GM12874 (cell line): ENCODE results near the gene CATSPERZ.
A peak's percentile ranks its signal among the peaks of the same experiment; 100 is the strongest.

Source experiments
- CTCF ChIP-seq: IDR thresholded peaks from 2 replicates; pipeline ENCODE4 v1.5.1; 2011; ENCODE audit warnings: low read depth, mild to moderate bottlenecking, control low read depth, low read length, moderate library complexity; ENCODE audit not compliant: insufficient read depth

CATSPERZ gene

GRCh38 chr11:64327375-64327774 lies 27.2 kb downstream of the CATSPERZ start:
- no peak for TF ChIP-seq CTCF

- TF ChIP-seq CTCF, result no peak
These were observed 27.8 kb downstream of the CATSPERZ start for GRCh38 chr11:64327993-64328392.

GRCh38 chr11:64330888-64331287 lies 30.7 kb downstream of the CATSPERZ start:
- no peak for TF ChIP-seq CTCF

- peak; percentile 87 for TF ChIP-seq CTCF
These were observed 31.6 kb downstream of the CATSPERZ start for GRCh38 chr11:64331569-64332371.

GRCh38 chr11:64333556-64333955 lies 33.4 kb downstream of the CATSPERZ start:
- TF ChIP-seq CTCF, result no peak

- no peak for TF ChIP-seq CTCF
These were observed 34.9 kb downstream of the CATSPERZ start for GRCh38 chr11:64334764-64335735.

GRCh38 chr11:64337538-64338249 lies 37.5 kb downstream of the CATSPERZ start:
- TF ChIP-seq CTCF, result no peak
